H1 (cell line): Measurements from ENCODE around the gene BEST2. TPM values are rescaled to one million over a fixed set of nuclear protein-coding genes. Genes with fewer than 3 reads are reported as not detected.

Experiments
- CTCF ChIA-PET: fragments of 300-600 bp; sonication (Branson Sonifier 250); formaldehyde crosslinking; loops from one replicate; lab custom pipeline; 2021; ENCODE audit not compliant: partially characterized antibody; lab: Charles Lee
- POLR2A ChIA-PET: fragments of 300-600 bp; sonication (Branson Sonifier 250); formaldehyde crosslinking; loops from one replicate; lab custom pipeline; 2021; ENCODE audit warnings: inconsistent platforms; ENCODE audit not compliant: partially characterized antibody; lab: Charles Lee
- DNase-seq, 2 experiments: peaks; one replicate each; pipeline versions ENCODE4 v3.0.0 to v3.0.0-alpha.2; 2010 to 2022; ENCODE audit warnings: low spot score in 2 of 2, low read depth in 1 of 2, mixed read lengths in 1 of 2
- FAIRE-seq: peaks from 2 replicates; lab custom pipeline; 2011; peaks lifted over from hg19 to GRCh38; lab: Jason Lieb, UNC
- H2AFZ ChIP-seq: 2 replicates; pipeline ENCODE4 v1.8.1; 2012; ENCODE audit warnings: low read length, inconsistent platforms
- H2AK5ac ChIP-seq: 2 replicates; pipeline ENCODE4 v1.6.1; 2013; ENCODE audit warnings: low read depth, low read length
- H2BK120ac ChIP-seq: replicated peaks from 2 replicates; pipeline ENCODE3; 2013; ENCODE audit warnings: low read depth, low read length, inconsistent platforms
- H2BK12ac ChIP-seq: 2 replicates; pipeline ENCODE4 v1.6.1; 2013; ENCODE audit warnings: low read depth, low read length
- H2BK15ac ChIP-seq: 2 replicates; pipeline ENCODE4 v1.6.1; 2013; ENCODE audit warnings: low read length
- H2BK20ac ChIP-seq: 2 replicates; pipeline ENCODE4 v1.6.1; 2013; ENCODE audit warnings: low read length
- H2BK5ac ChIP-seq: 2 replicates; pipeline ENCODE4 v1.6.1; 2013; ENCODE audit warnings: low read depth, low read length
- H3K14ac ChIP-seq: 2 replicates; pipeline ENCODE4 v1.6.1; 2013; ENCODE audit warnings: inconsistent platforms; ENCODE audit not compliant: insufficient read length
- H3K18ac ChIP-seq: 2 replicates; pipeline ENCODE4 v1.6.1; 2013; ENCODE audit warnings: low read length; ENCODE audit errors: extremely low read depth
- H3K23ac ChIP-seq: 2 replicates; pipeline ENCODE4 v1.6.1; 2013; ENCODE audit warnings: inconsistent platforms; ENCODE audit not compliant: insufficient read length
- H3K23me2 ChIP-seq: 2 replicates; pipeline ENCODE4 v1.6.1; 2013; ENCODE audit warnings: low read depth, low read length
- H3K27ac ChIP-seq: 2 replicates; pipeline ENCODE4 v1.6.1; 2011; ENCODE audit warnings: low read depth, low read length, inconsistent platforms
- H3K27me3 ChIP-seq, 4 experiments: replicated peaks in 1 of 4; 1 replicate in 1 of 4; 2 replicates in 3 of 4; pipeline versions ENCODE4 v1.6.1 to v1.8.1; 2011 to 2013; ENCODE audit warnings: low read length in 3 of 4, mild to moderate bottlenecking in 3 of 4, inconsistent platforms in 2 of 4, mixed read lengths in 2 of 4, moderate library complexity in 1 of 4; ENCODE audit not compliant: control insufficient read depth in 3 of 4, insufficient read depth in 3 of 4; ENCODE audit errors: extremely low read depth in 1 of 4
- H3K36me3 ChIP-seq, 4 experiments: 2 replicates each; pipeline versions ENCODE4 v1.6.1 to v1.8.1; 2011 to 2013; ENCODE audit warnings: mild to moderate bottlenecking in 4 of 4, low read length in 3 of 4, moderate library complexity in 2 of 4, control low read depth in 1 of 4, inconsistent platforms in 1 of 4; ENCODE audit not compliant: insufficient read depth in 4 of 4, control insufficient read depth in 2 of 4
- H3K4ac ChIP-seq: replicated peaks from 2 replicates; pipeline ENCODE3; 2013; ENCODE audit warnings: low read length, low read depth, mixed read lengths, inconsistent platforms; ENCODE audit not compliant: insufficient read length
- H3K4me1 ChIP-seq, 4 experiments: replicated peaks in 1 of 4; 1 replicate in 1 of 4; 2 replicates in 3 of 4; pipeline versions ENCODE4 v1.6.1 to v1.8.1; 2011 to 2013; ENCODE audit warnings: low read length in 3 of 4, inconsistent platforms in 2 of 4, mixed read lengths in 1 of 4; ENCODE audit not compliant: insufficient read depth in 4 of 4, control insufficient read depth in 3 of 4
- H3K4me2 ChIP-seq, 2 experiments: 2 replicates each; pipeline versions ENCODE4 v1.6.1 to v1.8.1; 2011 to 2013; ENCODE audit warnings: low read depth in 2 of 2, low read length in 2 of 2, control low read depth in 1 of 2, inconsistent platforms in 1 of 2, mild to moderate bottlenecking in 1 of 2; ENCODE audit not compliant: insufficient read depth in 1 of 2
- H3K4me3 ChIP-seq, 4 experiments: fragments of 200-600, 300-600 bp in 1 of 4; sonication (generic), shearing (Covaris generic), sonication (Bioruptor Twin) in 1 of 4; 2 replicates each; pipeline versions ENCODE4 v1.5.1 to v1.8.1; 2011 to 2016; ENCODE audit warnings: low read length in 4 of 4, low read depth in 3 of 4, control low read depth in 2 of 4, inconsistent platforms in 2 of 4, mild to moderate bottlenecking in 2 of 4, mixed read lengths in 1 of 4, moderate library complexity in 1 of 4; ENCODE audit not compliant: insufficient read depth in 2 of 4; ENCODE audit errors: extremely low read depth in 1 of 4
- H3K56ac ChIP-seq: replicated peaks from 2 replicates; pipeline ENCODE3; 2013; ENCODE audit warnings: low read depth, mild to moderate bottlenecking, mixed read lengths, low read length, inconsistent platforms; ENCODE audit not compliant: insufficient read length
- H3K79me1 ChIP-seq: 2 replicates; pipeline ENCODE4 v1.6.1; 2013; ENCODE audit warnings: low read depth, low read length, control low read depth
- H3K79me2 ChIP-seq, 2 experiments: 2 replicates each; pipeline versions ENCODE4 v1.6.1 to v1.8.1; 2012 to 2013; ENCODE audit warnings: low read length in 2 of 2, mild to moderate bottlenecking in 2 of 2, inconsistent platforms in 1 of 2; ENCODE audit not compliant: insufficient read depth in 2 of 2, control insufficient read depth in 1 of 2
- H3K9ac ChIP-seq, 4 experiments: replicated peaks in 1 of 4; 1 replicate in 1 of 4; 2 replicates in 3 of 4; pipeline versions ENCODE4 v1.6.1 to v1.8.1; 2011 to 2013; ENCODE audit warnings: low read depth in 3 of 4, low read length in 3 of 4, control low read depth in 2 of 4, mild to moderate bottlenecking in 2 of 4, moderate library complexity in 2 of 4, inconsistent platforms in 1 of 4; ENCODE audit errors: extremely low read depth in 1 of 4
- H3K9me3 ChIP-seq, 2 experiments: 2 replicates each; pipeline versions ENCODE4 v1.6.1 to v1.8.1; 2012 to 2013; ENCODE audit warnings: mild to moderate bottlenecking in 2 of 2, moderate library complexity in 2 of 2, control low read depth in 1 of 2, inconsistent platforms in 1 of 2, low read depth in 1 of 2, low read length in 1 of 2, mixed read lengths in 1 of 2; ENCODE audit not compliant: insufficient read depth in 2 of 2
- H4K20me1 ChIP-seq, 2 experiments: replicated peaks in 1 of 2; 2 replicates each; pipeline versions ENCODE3 to v1.8.1; 2011 to 2013; ENCODE audit warnings: inconsistent platforms in 2 of 2, low read length in 2 of 2, mild to moderate bottlenecking in 1 of 2; ENCODE audit not compliant: insufficient read depth in 2 of 2, control insufficient read depth in 1 of 2
- H4K5ac ChIP-seq: 2 replicates; pipeline ENCODE4 v1.6.1; 2013; ENCODE audit warnings: low read length, low read depth, mixed read lengths, inconsistent platforms; ENCODE audit not compliant: insufficient read length
- H4K8ac ChIP-seq: 2 replicates; pipeline ENCODE4 v1.8.0; 2013; ENCODE audit warnings: mild to moderate bottlenecking, moderate library complexity, low read length, inconsistent platforms; ENCODE audit not compliant: insufficient read depth; ENCODE audit errors: extremely low read depth
- H4K91ac ChIP-seq: replicated peaks from 2 replicates; pipeline ENCODE3; 2013; ENCODE audit warnings: low read length, mixed read lengths, inconsistent platforms; ENCODE audit not compliant: insufficient read length
- BACH1 ChIP-seq: IDR thresholded peaks from 2 replicates; pipeline ENCODE4 v1.6.1; 2012; ENCODE audit warnings: low read length, improper control_type of control experiment
- EZH2 ChIP-seq: fragments of 200-600 bp; sonication (generic); IDR thresholded peaks from 2 replicates; pipeline ENCODE4 v1.7.1; 2012; ENCODE audit warnings: low read depth, mild to moderate bottlenecking, moderate library complexity, low read length, inconsistent platforms; ENCODE audit not compliant: severe bottlenecking
- GABPA ChIP-seq: IDR thresholded peaks from 2 replicates; pipeline ENCODE4 v1.6.1; 2011; ENCODE audit warnings: mild to moderate bottlenecking, low read length, moderate library complexity, borderline replicate concordance; ENCODE audit not compliant: insufficient read depth
- KDM4A ChIP-seq: IDR thresholded peaks from one replicate; pipeline ENCODE4 v1.7.1; 2012; ENCODE audit warnings: low read depth, mild to moderate bottlenecking, moderate library complexity, low read length, inconsistent platforms; ENCODE audit not compliant: severe bottlenecking
- MAFK ChIP-seq: IDR thresholded peaks from 2 replicates; pipeline ENCODE4 v1.6.1; 2012; ENCODE audit warnings: low read depth, mild to moderate bottlenecking, improper control_type of control experiment, low read length
- SRF ChIP-seq: IDR thresholded peaks from 2 replicates; pipeline ENCODE4 v1.6.1; 2011; ENCODE audit warnings: mild to moderate bottlenecking, low read depth, low read length, moderate library complexity
- SUZ12 ChIP-seq: fragments of 200-600 bp; sonication (generic); IDR thresholded peaks from 2 replicates; pipeline ENCODE4 v1.6.1; 2012; ENCODE audit warnings: mild to moderate bottlenecking, inconsistent platforms, low read length, moderate library complexity, mixed read lengths
- YY1 ChIP-seq: IDR thresholded peaks from 2 replicates; pipeline ENCODE4 v1.6.1; 2011; ENCODE audit warnings: low read depth, mild to moderate bottlenecking, low read length
- WGBS, 2 experiments: shearing (Covaris generic) in 1 of 2; methylation state at CpG; one replicate each; pipeline versions ENCODE4 v1.1.6 to v1.1.7; 2013 to 2015; ENCODE audit warnings: low lambda C conversion rate in 2 of 2, mixed read lengths in 2 of 2, inconsistent platforms in 1 of 2, low coverage in 1 of 2, missing lambda C conversion rate in 1 of 2; ENCODE audit not compliant: insufficient replicate concordance in 2 of 2, insufficient coverage in 1 of 2, insufficient read length in 1 of 2; ENCODE audit errors: extremely low coverage in 1 of 2, missing lambda C conversion rate in 1 of 2; 5-methylcytosine and 5-hydroxymethylcytosine counted together
- polyA plus RNA-seq, 7 experiments: library from polyadenylated mRNA; depleted of rRNA in 3 of 7; stranded (reverse) in 5 of 7; unstranded in 2 of 7; fragments of >200 nt in 5 of 7; fragments of 200-250 nt in 2 of 7; gene quantifications; 1 replicate in 5 of 7; 2 replicates in 1 of 7; 4 replicates in 1 of 7; pipeline versions ENCODE4 v1.2.1 to v1.2.3, GENCODE V29; 2011 to 2013; ENCODE audit warnings: missing spikeins in 2 of 7, mixed read lengths in 2 of 7
- total RNA-seq: library from RNA; stranded (reverse); fragmentation: NEBNext Ultra II Directional; extraction: Animal tissue kit (Norgen Biotek cat#: 25700); gene quantifications from 2 replicates; pipeline ENCODE4 v1.2.1, GENCODE V29; 2021
- TF ChIP-seq, protein P1 (sequence below), 3 experiments: IDR thresholded peaks; 1 replicate in 2 of 3; 2 replicates in 1 of 3; pipeline versions ENCODE4 v1.5.1 to v1.6.1; 2011; ENCODE audit warnings: low read length in 3 of 3, mild to moderate bottlenecking in 3 of 3, inconsistent platforms in 2 of 3, low read depth in 1 of 3, moderate library complexity in 1 of 3; ENCODE audit not compliant: insufficient read depth in 1 of 3; ENCODE audit errors: control extremely low read depth in 1 of 3
- TF ChIP-seq, protein P2 (sequence below): IDR thresholded peaks from 2 replicates; pipeline ENCODE4 v1.6.1; 2012; ENCODE audit warnings: inconsistent platforms

Gene BEST2
- total and polyA plus RNA-seq, 2 of the 8 experiments (the other 6 are each of a cell fraction or from before 2014, with no cell fraction given), result 4.6 to 7.3 TPM

DNA sequence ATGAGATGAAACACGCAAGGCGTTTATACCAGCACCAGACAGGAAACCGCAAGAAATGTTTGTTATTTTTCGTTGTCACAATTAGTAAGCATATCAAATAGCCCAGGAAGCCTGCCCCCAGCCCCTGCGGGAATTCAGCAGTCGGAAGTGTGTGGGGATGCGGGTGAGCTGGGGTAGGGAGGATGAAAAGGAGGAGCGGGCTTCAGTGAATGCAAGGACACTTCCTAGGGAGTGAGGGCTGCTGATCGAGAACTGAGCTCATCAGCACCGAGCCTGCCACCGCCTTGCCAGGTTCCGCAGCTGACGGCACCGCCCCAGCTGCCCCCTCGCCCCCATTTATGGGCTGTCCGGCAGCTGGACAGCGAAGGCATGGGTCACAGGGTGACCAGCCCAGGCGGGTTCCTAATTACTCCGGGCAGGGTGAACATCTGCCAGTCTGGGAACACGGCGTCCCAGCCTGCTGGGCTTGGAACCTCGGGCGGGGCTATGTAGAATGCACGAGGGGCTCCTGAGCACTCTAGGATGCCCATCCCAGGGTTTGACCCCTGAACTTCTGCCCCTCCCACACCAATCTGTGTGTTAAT lies 1.6 kb upstream of the BEST2 start:
- no peak overlapping the region for H2BK20ac ChIP-seq
- H3K14ac ChIP-seq, result no peak overlapping the region
- H3K36me3 ChIP-seq, result peaks cover 2 to 16% (median 10%) of the 10 kb centered on the region in 4 experiments; a peak in 6 of 8 replicates
- H3K27me3 ChIP-seq, result no peaks in the 10 kb centered on the region; a peak in 3 of 7 replicates
- H3K27ac ChIP-seq, result no peak overlapping the region
- no peak overlapping the region for H3K18ac ChIP-seq
- no peaks in the 10 kb centered on the region for H3K9me3 ChIP-seq
- 75% methylated on average over 24 of the region's 24 CpGs; no CpG with 5 or more reads in 1 of the 2 experiments for WGBS, 2 experiments
- H2AFZ ChIP-seq, result no peak overlapping the region
- H2BK5ac ChIP-seq, result no peak overlapping the region
- no peak overlapping the region for H4K5ac ChIP-seq
- ChIA-PET CTCF (interaction anchor here (1.1 to 4.8 kb wide), 7 partner anchors 10 to 215 kb away, joined by 3 to 56 read pairs (median 4); no protein-coding TSS in a partner anchor), POLR2A (interaction anchor here (1.4 to 10.3 kb wide), 8 partner anchors 13 to 52 kb away, joined by 3 to 104 read pairs (median 6); partner anchors contain the start of genes GET3, THSD8, TNPO2 and TRIR)
- H3K4me3 ChIP-seq, result no peak overlapping the region
- peaks cover 0 to 4% of the 10 kb centered on the region in 2 experiments for H4K20me1 ChIP-seq
- H3K56ac ChIP-seq, result no peak overlapping the region
- FAIRE-seq (no peak), DNase-seq (no peak)
- H3K4me2 ChIP-seq, result no peak overlapping the region; a peak in 1 of 4 replicates
- H3K4ac ChIP-seq, result no peak overlapping the region
- H2BK120ac ChIP-seq, result no peak overlapping the region
- peak overlapping the region; percentile 42; the same call in 1 of the 2 replicates for H4K8ac ChIP-seq
- H4K91ac ChIP-seq, result no peak overlapping the region
- H2AK5ac ChIP-seq, result no peak overlapping the region
- peaks cover 8% of the 10 kb centered on the region for H3K23me2 ChIP-seq
- no peaks in the 10 kb centered on the region for H3K79me1 ChIP-seq
- H3K4me1 ChIP-seq, result peaks cover 0 to 10% (median 4%) of the 10 kb centered on the region in 4 experiments; a peak in 4 of 7 replicates
- H3K9ac ChIP-seq, result no peak overlapping the region
- H3K23ac ChIP-seq, result no peak overlapping the region
- H2BK15ac ChIP-seq, result no peak overlapping the region
- no peaks in the 10 kb centered on the region for H3K79me2 ChIP-seq
- no peak overlapping the region for H2BK12ac ChIP-seq
- TF ChIP-seq EZH2 (no peak), KDM4A (no peak), MAFK (no peak), YY1 (no peak), SRF (no peak), BACH1 (no peak), GABPA (no peak), SUZ12 (no peak)
- TF ChIP-seq, protein P1, sequence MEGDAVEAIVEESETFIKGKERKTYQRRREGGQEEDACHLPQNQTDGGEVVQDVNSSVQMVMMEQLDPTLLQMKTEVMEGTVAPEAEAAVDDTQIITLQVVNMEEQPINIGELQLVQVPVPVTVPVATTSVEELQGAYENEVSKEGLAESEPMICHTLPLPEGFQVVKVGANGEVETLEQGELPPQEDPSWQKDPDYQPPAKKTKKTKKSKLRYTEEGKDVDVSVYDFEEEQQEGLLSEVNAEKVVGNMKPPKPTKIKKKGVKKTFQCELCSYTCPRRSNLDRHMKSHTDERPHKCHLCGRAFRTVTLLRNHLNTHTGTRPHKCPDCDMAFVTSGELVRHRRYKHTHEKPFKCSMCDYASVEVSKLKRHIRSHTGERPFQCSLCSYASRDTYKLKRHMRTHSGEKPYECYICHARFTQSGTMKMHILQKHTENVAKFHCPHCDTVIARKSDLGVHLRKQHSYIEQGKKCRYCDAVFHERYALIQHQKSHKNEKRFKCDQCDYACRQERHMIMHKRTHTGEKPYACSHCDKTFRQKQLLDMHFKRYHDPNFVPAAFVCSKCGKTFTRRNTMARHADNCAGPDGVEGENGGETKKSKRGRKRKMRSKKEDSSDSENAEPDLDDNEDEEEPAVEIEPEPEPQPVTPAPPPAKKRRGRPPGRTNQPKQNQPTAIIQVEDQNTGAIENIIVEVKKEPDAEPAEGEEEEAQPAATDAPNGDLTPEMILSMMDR (IDR thresholded peaks at IDR 0.05; ENCODE audit: control extremely low read depth in 1 of 3, insufficient read depth in 1 of 3, low read depth in 1 of 3, low read length in 3 of 3), result no peak
- TF ChIP-seq, protein P2, sequence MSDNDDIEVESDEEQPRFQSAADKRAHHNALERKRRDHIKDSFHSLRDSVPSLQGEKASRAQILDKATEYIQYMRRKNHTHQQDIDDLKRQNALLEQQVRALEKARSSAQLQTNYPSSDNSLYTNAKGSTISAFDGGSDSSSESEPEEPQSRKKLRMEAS, result no peak
